ENCODE measurements around the gene CPED1. TPM values are rescaled to one million over a fixed set of nuclear protein-coding genes. Genes with fewer than 3 reads are reported as not detected.

Gene CPED1
- total RNA-seq, 1 experiment from 2014 or later: 0.13 TPM

DNA sequence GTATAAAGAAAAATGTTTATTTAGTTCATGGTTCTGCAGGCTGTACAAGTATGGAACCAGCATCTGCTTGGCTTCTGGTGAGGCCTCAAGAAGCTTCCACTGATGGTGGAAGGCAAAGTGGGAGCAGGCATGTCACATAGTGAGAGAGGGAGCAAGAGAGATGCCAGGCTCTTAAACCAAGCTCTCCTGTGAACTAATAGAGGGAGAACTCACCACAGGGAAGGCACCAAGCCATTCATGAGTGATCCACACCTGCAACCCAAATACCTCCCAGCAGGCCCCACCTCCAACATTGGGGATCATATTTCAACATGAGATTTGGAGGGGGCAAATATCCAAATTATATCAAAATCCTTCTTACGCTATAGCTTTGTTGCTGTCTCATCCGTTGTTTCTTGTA, 113.1 kb downstream of the CPED1 start:
- Mint-ChIP-seq H3K4me3 (no peak overlapping the region), H3K36me3 (ENCODE audit: insufficient read depth in 1 of 3, low read depth in 3 of 3) (no peaks in the 10 kb centered on the region), H3K4me1 (peaks cover 24 to 26% of the 10 kb centered on the region in 2 experiments), H3K27me3 (ENCODE audit: low read depth) (no peaks in the 10 kb centered on the region), H3K9me3 (no peaks in the 10 kb centered on the region), H3K27ac (peak overlapping the region in 1 of 3 experiments; percentile 1; a peak in 2 of 7 replicates)
- no peaks in the 10 kb centered on the region for H3K9me3 ChIP-seq (ENCODE audit: control insufficient read depth, low read depth, low read length)
- WGBS (ENCODE audit: extremely low coverage, insufficient read length, low lambda C conversion rate): no CpG with 5 or more reads among the region's 2 CpGs
- H2AK5ac ChIP-seq (ENCODE audit: insufficient read length, low read length): no peak overlapping the region
- H2BK5ac ChIP-seq (ENCODE audit: insufficient read length, low read length): no peak overlapping the region
- peaks cover 4% of the 10 kb centered on the region; the same call in 1 of the 2 replicates for H3K4me1 ChIP-seq (ENCODE audit: insufficient read depth, low read length)
- no peak overlapping the region for H2BK20ac ChIP-seq (ENCODE audit: low read depth, low read length, poor library complexity, severe bottlenecking)
- no peak overlapping the region for H4K8ac ChIP-seq (replicated peaks; ENCODE audit: insufficient read length, low read depth, low read length)
- no peak overlapping the region for H3K4ac ChIP-seq (ENCODE audit: low read depth, low read length)
- no peak overlapping the region for H2BK12ac ChIP-seq (ENCODE audit: insufficient read length, low read depth, low read length)
- H3K18ac ChIP-seq (ENCODE audit: insufficient read length, low read depth, low read length): no peak overlapping the region
- no peak overlapping the region for H3K23ac ChIP-seq (ENCODE audit: insufficient read length, low read depth, low read length)
- no peak overlapping the region for H2BK15ac ChIP-seq (ENCODE audit: low read depth, low read length)
- no peaks in the 10 kb centered on the region for H3K79me1 ChIP-seq (ENCODE audit: insufficient read depth, low read depth, low read length, poor library complexity, severe bottlenecking)
- no peaks in the 10 kb centered on the region for H3K79me2 ChIP-seq (ENCODE audit: insufficient read depth, low read length)
- no peaks in the 10 kb centered on the region for H3K27me3 ChIP-seq (ENCODE audit: insufficient read depth, low read length)
- H3K9ac ChIP-seq (ENCODE audit: extremely low read depth, insufficient read length, low read length): no peak overlapping the region
- no peak overlapping the region for H3K4me2 ChIP-seq (ENCODE audit: insufficient read depth, insufficient read length, low read length)
- H3K14ac ChIP-seq (ENCODE audit: insufficient read depth, low read length): no peak overlapping the region
- no peak overlapping the region for H4K91ac ChIP-seq (ENCODE audit: insufficient read length, low read depth, low read length)
- H2AFZ ChIP-seq (ENCODE audit: low read length): no peak overlapping the region
- peak; percentile 30 for DNase-seq
- no peak overlapping the region for H4K5ac ChIP-seq (ENCODE audit: insufficient read length, low read depth, low read length)
- H4K20me1 ChIP-seq (ENCODE audit: control insufficient read depth, insufficient read depth, insufficient read length): no peaks in the 10 kb centered on the region
- H3K23me2 ChIP-seq (ENCODE audit: insufficient read length, low read depth, low read length, poor library complexity, severe bottlenecking): no peaks in the 10 kb centered on the region
- no peak overlapping the region for H3K56ac ChIP-seq (ENCODE audit: insufficient read length, low read depth, low read length)
- no peak overlapping the region for H2BK120ac ChIP-seq (ENCODE audit: low read depth, low read length, poor library complexity, severe bottlenecking)
- H3T11ph ChIP-seq (ENCODE audit: low read length): no peak overlapping the region
- H3K27ac ChIP-seq (ENCODE audit: insufficient read length, low read depth, low read length): no peak overlapping the region
- TF ChIP-seq, protein P1, sequence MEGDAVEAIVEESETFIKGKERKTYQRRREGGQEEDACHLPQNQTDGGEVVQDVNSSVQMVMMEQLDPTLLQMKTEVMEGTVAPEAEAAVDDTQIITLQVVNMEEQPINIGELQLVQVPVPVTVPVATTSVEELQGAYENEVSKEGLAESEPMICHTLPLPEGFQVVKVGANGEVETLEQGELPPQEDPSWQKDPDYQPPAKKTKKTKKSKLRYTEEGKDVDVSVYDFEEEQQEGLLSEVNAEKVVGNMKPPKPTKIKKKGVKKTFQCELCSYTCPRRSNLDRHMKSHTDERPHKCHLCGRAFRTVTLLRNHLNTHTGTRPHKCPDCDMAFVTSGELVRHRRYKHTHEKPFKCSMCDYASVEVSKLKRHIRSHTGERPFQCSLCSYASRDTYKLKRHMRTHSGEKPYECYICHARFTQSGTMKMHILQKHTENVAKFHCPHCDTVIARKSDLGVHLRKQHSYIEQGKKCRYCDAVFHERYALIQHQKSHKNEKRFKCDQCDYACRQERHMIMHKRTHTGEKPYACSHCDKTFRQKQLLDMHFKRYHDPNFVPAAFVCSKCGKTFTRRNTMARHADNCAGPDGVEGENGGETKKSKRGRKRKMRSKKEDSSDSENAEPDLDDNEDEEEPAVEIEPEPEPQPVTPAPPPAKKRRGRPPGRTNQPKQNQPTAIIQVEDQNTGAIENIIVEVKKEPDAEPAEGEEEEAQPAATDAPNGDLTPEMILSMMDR (conservative IDR thresholded peaks at IDR 0.05): no peak

Measured in H9 (cell line).